ENCODE measurements around the gene SPOCK3. TPM values are rescaled to one million over a fixed set of nuclear protein-coding genes. Genes with fewer than 3 reads are reported as not detected.

SPOCK3 gene
- total RNA-seq, 1 experiment from 2014 or later = not detected

DNA sequence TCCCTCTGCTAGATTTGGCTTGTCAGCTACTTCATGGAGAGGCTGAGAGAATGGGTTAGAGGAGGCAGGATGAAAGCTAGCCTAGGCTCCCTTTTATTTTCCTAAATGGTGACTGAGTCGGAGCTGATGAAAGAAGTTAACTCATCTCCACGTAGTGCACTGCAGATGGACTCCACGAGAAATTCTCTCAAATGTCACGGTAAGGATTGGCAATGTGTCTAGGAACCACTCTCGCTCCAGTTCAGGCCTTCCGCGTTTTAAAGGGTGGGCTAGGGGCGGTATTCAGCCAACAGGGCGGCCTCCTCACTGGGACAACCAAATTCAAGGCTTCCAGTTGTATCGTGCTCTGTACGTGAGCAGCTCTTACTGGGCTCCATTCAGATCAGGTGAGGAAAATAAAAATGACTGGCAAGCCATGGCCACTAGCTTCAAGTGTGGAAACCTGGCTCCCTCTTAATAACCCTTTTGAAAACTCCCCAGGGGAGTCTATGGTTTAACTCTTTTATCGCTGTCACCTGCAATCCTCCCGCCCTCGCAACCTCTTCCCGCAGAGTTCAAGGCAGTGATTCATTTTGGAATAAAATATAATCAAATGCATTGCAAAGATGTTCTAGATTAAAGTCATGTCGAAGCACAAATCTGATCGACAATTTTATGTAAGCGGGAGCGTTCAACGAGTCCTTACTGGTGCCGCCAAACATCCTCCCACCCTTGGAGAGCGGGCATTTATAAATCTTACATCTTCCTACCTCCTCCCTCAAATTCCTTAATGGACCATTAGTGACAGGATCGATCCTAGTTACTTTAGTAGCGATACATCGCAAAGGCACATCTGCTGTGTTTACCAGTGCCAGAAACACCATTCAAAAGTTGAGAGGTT is 1.2 kb downstream of the SPOCK3 start:
- intact Hi-C loops (cut with micrococcal nuclease; ENCODE audit: unreplicated experiment) = no loop called here
- Histone ChIP-seq H3K27me3 (replicated peaks; ENCODE audit: insufficient read depth, low read depth, low read length, poor library complexity) (peaks cover 64% of the 10 kb centered on the region), H3K4me3 (ENCODE audit: low read depth, low read length, poor library complexity, severe bottlenecking) (no peak overlapping the region), H3K27ac (ENCODE audit: low read depth, low read length, poor library complexity, severe bottlenecking) (no peak overlapping the region), H3K4me1 (ENCODE audit: insufficient read depth, low read length, poor library complexity, severe bottlenecking) (peaks cover 7% of the 10 kb centered on the region), H3K36me3 (ENCODE audit: insufficient read depth, low read length, poor library complexity, severe bottlenecking) (no peaks in the 10 kb centered on the region), H3K9me3 (ENCODE audit: low read depth, low read length, poor library complexity, severe bottlenecking) (no peaks in the 10 kb centered on the region)
- DNase-seq (ENCODE audit: low spot score) = no peak
- TF ChIP-seq, protein P1, sequence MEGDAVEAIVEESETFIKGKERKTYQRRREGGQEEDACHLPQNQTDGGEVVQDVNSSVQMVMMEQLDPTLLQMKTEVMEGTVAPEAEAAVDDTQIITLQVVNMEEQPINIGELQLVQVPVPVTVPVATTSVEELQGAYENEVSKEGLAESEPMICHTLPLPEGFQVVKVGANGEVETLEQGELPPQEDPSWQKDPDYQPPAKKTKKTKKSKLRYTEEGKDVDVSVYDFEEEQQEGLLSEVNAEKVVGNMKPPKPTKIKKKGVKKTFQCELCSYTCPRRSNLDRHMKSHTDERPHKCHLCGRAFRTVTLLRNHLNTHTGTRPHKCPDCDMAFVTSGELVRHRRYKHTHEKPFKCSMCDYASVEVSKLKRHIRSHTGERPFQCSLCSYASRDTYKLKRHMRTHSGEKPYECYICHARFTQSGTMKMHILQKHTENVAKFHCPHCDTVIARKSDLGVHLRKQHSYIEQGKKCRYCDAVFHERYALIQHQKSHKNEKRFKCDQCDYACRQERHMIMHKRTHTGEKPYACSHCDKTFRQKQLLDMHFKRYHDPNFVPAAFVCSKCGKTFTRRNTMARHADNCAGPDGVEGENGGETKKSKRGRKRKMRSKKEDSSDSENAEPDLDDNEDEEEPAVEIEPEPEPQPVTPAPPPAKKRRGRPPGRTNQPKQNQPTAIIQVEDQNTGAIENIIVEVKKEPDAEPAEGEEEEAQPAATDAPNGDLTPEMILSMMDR (conservative IDR thresholded peaks at IDR 0.05; ENCODE audit: low read depth, low read length) = no peak
- TF ChIP-seq EZH2 (IDR thresholded peaks at IDR 0.05; ENCODE audit: borderline replicate concordance, low read depth, low read length, poor library complexity, severe bottlenecking) = no peak
- CTCF ChIA-PET = no interaction called here
- no TSS peak for BruUV-seq (replicated peaks)
- POLR2A ChIA-PET (ENCODE audit: low non-redundant PET) = no interaction called here

DNA sequence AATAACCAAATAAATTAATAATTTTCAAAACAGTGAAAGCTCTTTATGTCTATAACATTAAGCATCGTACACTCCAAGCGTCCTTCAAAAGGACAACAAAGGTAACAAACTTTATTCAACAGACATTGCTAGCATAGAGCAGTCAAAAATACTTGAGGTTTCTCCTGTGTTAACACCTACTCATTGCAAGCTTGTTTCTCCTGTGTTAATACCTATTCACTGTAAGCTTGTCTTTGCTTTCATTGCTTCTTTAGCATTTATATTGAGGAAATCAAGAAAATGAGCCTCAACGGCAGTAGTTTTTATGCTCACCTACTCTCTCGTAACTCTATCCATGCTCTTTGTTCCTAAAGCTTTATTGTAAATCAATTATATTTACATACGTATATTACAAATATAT is 3.5 kb downstream of the SPOCK3 start:
- Histone ChIP-seq H3K4me1 (ENCODE audit: insufficient read depth, low read length, poor library complexity, severe bottlenecking) (peaks cover 7% of the 10 kb centered on the region), H3K9me3 (ENCODE audit: low read depth, low read length, poor library complexity, severe bottlenecking) (no peaks in the 10 kb centered on the region), H3K27ac (ENCODE audit: low read depth, low read length, poor library complexity, severe bottlenecking) (no peak overlapping the region), H3K36me3 (ENCODE audit: insufficient read depth, low read length, poor library complexity, severe bottlenecking) (no peaks in the 10 kb centered on the region), H3K4me3 (ENCODE audit: low read depth, low read length, poor library complexity, severe bottlenecking) (no peak overlapping the region), H3K27me3 (replicated peaks; ENCODE audit: insufficient read depth, low read depth, low read length, poor library complexity) (peaks cover 53% of the 10 kb centered on the region)
- no TSS peak for BruUV-seq (replicated peaks)
- ChIA-PET CTCF (no interaction called here), POLR2A (ENCODE audit: low non-redundant PET) (no interaction called here)
- TF ChIP-seq, protein P1 (conservative IDR thresholded peaks at IDR 0.05; ENCODE audit: low read depth, low read length) = no peak
- TF ChIP-seq EZH2 (IDR thresholded peaks at IDR 0.05; ENCODE audit: borderline replicate concordance, low read depth, low read length, poor library complexity, severe bottlenecking) = no peak
- no peak for DNase-seq (ENCODE audit: low spot score)
- intact Hi-C loops (cut with micrococcal nuclease; ENCODE audit: unreplicated experiment) = no loop called here

DNA sequence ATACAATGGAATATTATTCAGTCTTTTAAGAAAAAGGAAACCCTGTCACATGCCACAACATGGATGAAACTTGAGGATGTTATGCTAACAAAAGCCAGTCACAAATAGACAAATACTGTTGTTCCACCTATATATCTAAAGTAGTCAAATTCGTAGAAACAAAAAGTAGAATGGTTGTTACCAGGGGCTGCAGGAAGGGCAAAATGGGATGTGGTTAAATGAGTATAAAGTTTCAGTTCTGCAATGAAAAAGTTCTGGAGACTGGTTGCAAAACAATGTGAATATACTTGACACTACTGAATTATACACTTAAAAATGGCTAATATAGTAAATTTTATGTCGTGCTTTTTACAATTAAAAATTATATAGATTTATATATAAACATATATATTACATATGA is 12.2 kb downstream of the SPOCK3 start:
- ChIA-PET CTCF (no interaction called here), POLR2A (ENCODE audit: low non-redundant PET) (no interaction called here)
- Histone ChIP-seq H3K36me3 (ENCODE audit: insufficient read depth, low read length, poor library complexity, severe bottlenecking) (no peaks in the 10 kb centered on the region), H3K4me3 (ENCODE audit: low read depth, low read length, poor library complexity, severe bottlenecking) (no peak overlapping the region), H3K9me3 (ENCODE audit: low read depth, low read length, poor library complexity, severe bottlenecking) (no peaks in the 10 kb centered on the region), H3K27me3 (replicated peaks; ENCODE audit: insufficient read depth, low read depth, low read length, poor library complexity) (no peaks in the 10 kb centered on the region), H3K27ac (ENCODE audit: low read depth, low read length, poor library complexity, severe bottlenecking) (no peak overlapping the region), H3K4me1 (ENCODE audit: insufficient read depth, low read length, poor library complexity, severe bottlenecking) (no peaks in the 10 kb centered on the region)
- no peak for DNase-seq (ENCODE audit: low spot score)
- intact Hi-C loops (cut with micrococcal nuclease; ENCODE audit: unreplicated experiment) = no loop called here
- TF ChIP-seq, protein P1 (conservative IDR thresholded peaks at IDR 0.05; ENCODE audit: low read depth, low read length) = no peak
- no peak for TF ChIP-seq EZH2 (IDR thresholded peaks at IDR 0.05; ENCODE audit: borderline replicate concordance, low read depth, low read length, poor library complexity, severe bottlenecking)
- no TSS peak for BruUV-seq (replicated peaks)
